Esophagus muscularis mucosa (tissue), 4 donors: ENCODE measurements around the gene LRMDA. TPM values are rescaled to one million over a fixed set of nuclear protein-coding genes. Genes with fewer than 3 reads are reported as not detected.

ENCODE experiments used
- DNase-seq: peaks from one replicate; pipeline ENCODE4 v3.0.0-alpha.2; 2017; ENCODE audit errors: extremely low spot score
- H3K27ac ChIP-seq, 4 donors: fragments of 200-600 bp; sonication (generic); replicated peaks in 1 of 4; 1 replicate in 3 of 4; 2 replicates in 1 of 4; pipeline ENCODE4 v1.5.1; 2016 to 2019; ENCODE audit warnings: mild to moderate bottlenecking in 1 of 4
- H3K27me3 ChIP-seq, 4 donors: fragments of 200-600 bp; sonication (generic); one replicate each; pipeline versions ENCODE4 v1.5.1 to v1.6.0; 2016 to 2019
- H3K36me3 ChIP-seq, 4 donors: fragments of 200-600 bp; sonication (generic); one replicate each; pipeline ENCODE4 v1.5.1; 2016 to 2019
- H3K4me1 ChIP-seq, 4 donors: fragments of 200-600 bp; sonication (generic); one replicate each; pipeline ENCODE4 v1.5.1; 2016 to 2019
- H3K4me3 ChIP-seq, 4 donors: fragments of 200-600 bp; sonication (generic); 1 replicate in 2 of 4; 2 replicates in 2 of 4; pipeline ENCODE4 v1.5.1; 2016 to 2019; ENCODE audit warnings: mild to moderate bottlenecking in 4 of 4, moderate library complexity in 1 of 4
- H3K9me3 ChIP-seq, 4 donors: fragments of 200-600 bp; sonication (generic); 1 replicate in 3 of 4; 2 replicates in 1 of 4; pipeline ENCODE4 v1.5.1; 2016 to 2019
- CTCF ChIP-seq, 3 experiments: fragments of 200-600 bp in 2 of 3; fragments of 450-650 bp in 1 of 3; sonication (generic) in 2 of 3; IDR thresholded peaks; one replicate each; pipeline ENCODE4 v1.5.1; 2017 to 2019; ENCODE audit warnings: antibody characterized with exemption in 3 of 3, mild to moderate bottlenecking in 2 of 3, moderate library complexity in 1 of 3
- EP300 ChIP-seq: sonication (generic); formaldehyde crosslinking; IDR thresholded peaks from one replicate; pipeline ENCODE4 v1.6.1; 2017; ENCODE audit warnings: antibody characterized with exemption
- POLR2A ChIP-seq: fragments of 450-650 bp; IDR thresholded peaks from one replicate; pipeline ENCODE4 v1.6.1; 2017; ENCODE audit warnings: antibody characterized with exemption, moderate library complexity, mild to moderate bottlenecking, low read depth
- POLR2AphosphoS5 ChIP-seq, 2 donors: sonication (generic); formaldehyde crosslinking; IDR thresholded peaks; one replicate each; pipeline ENCODE4 v1.6.1; 2017; ENCODE audit warnings: antibody characterized with exemption in 2 of 2
- WGBS: methylation state at CpG from one replicate; pipeline ENCODE4 v1.1.5; 2018; 5-methylcytosine and 5-hydroxymethylcytosine counted together
- intact Hi-C: fragments of 100-400 bp; cut with DNase I; formaldehyde crosslinking; loops from one replicate; pipeline ENCODE4 v1.15.1; 2023
- total RNA-seq, 4 donors: library from RNA; depleted of rRNA; stranded (reverse); fragments of >200 nt; gene quantifications; one replicate each; pipeline versions ENCODE4 v1.1.0 to v1.2.1, GENCODE V29; 2016

Gene LRMDA
- total RNA-seq, 4 donors from 2014 or later = 14.3 to 34.9 (median 26.5) TPM

- H3K4me1 ChIP-seq = peaks cover 0 to 11% (median 3%) of the 10 kb centered on the region in 4 donors
- no peak overlapping the region for H3K4me3 ChIP-seq
- intact Hi-C loops = no loop called here
- TF ChIP-seq POLR2AphosphoS5 (IDR thresholded peaks at IDR 0.05) (no peak), EP300 (no peak), CTCF (IDR thresholded peaks at IDR 0.05) (no peak), POLR2A (no peak)
- DNase-seq = peak; percentile 10
- WGBS = 58% methylated on average over 2 of the region's 2 CpGs
- H3K36me3 ChIP-seq = no peaks in the 10 kb centered on the region
- H3K9me3 ChIP-seq = no peaks in the 10 kb centered on the region
- H3K27ac ChIP-seq = no peak overlapping the region
- H3K27me3 ChIP-seq = no peaks in the 10 kb centered on the region
These were observed 800.0 kb downstream of the LRMDA start for GRCh38 chr10:76231286-76231934.

- H3K9me3 ChIP-seq = no peaks in the 10 kb centered on the region
- TF ChIP-seq CTCF (IDR thresholded peaks at IDR 0.05) (no peak), POLR2A (no peak), EP300 (no peak), POLR2AphosphoS5 (IDR thresholded peaks at IDR 0.05) (no peak)
- no peak for DNase-seq
- H3K36me3 ChIP-seq = no peaks in the 10 kb centered on the region
- no peak overlapping the region for H3K4me3 ChIP-seq
- peaks cover 0 to 11% (median 3%) of the 10 kb centered on the region in 4 donors for H3K4me1 ChIP-seq
- no peaks in the 10 kb centered on the region for H3K27me3 ChIP-seq
- 95% methylated on average over 4 of the region's 4 CpGs for WGBS
- H3K27ac ChIP-seq = no peak overlapping the region
- intact Hi-C loops = no loop called here
These were observed 803.2 kb downstream of the LRMDA start for GRCh38 chr10:76234499-76235226.

- 76% methylated on average over 2 of the region's 2 CpGs for WGBS
- no peak overlapping the region for H3K4me3 ChIP-seq
- H3K9me3 ChIP-seq = no peaks in the 10 kb centered on the region
- no peak for DNase-seq
- TF ChIP-seq POLR2AphosphoS5 (IDR thresholded peaks at IDR 0.05) (no peak), CTCF (IDR thresholded peaks at IDR 0.05) (no peak), POLR2A (no peak), EP300 (no peak)
- intact Hi-C loops = no loop called here
- no peaks in the 10 kb centered on the region for H3K27me3 ChIP-seq
- no peaks in the 10 kb centered on the region for H3K36me3 ChIP-seq
- no peak overlapping the region for H3K27ac ChIP-seq
- peaks cover 0 to under 1% (median 0%) of the 10 kb centered on the region in 4 donors for H3K4me1 ChIP-seq
These were observed 804.9 kb downstream of the LRMDA start for GRCh38 chr10:76236356-76236755.

- TF ChIP-seq EP300 (no peak), CTCF (IDR thresholded peaks at IDR 0.05) (no peak), POLR2AphosphoS5 (IDR thresholded peaks at IDR 0.05) (no peak), POLR2A (no peak)
These were observed 811.5 kb downstream of the LRMDA start for GRCh38 chr10:76242956-76243355.

More at GRCh38 chr10:76242956-76243355, 811.5 kb downstream of the LRMDA start:
- intact Hi-C loops = no loop called here
- Histone ChIP-seq H3K4me3 (no peak overlapping the region), H3K27me3 (no peaks in the 10 kb centered on the region), H3K36me3 (no peaks in the 10 kb centered on the region), H3K4me1 (peaks cover 0 to 38% (median 28%) of the 10 kb centered on the region in 4 donors), H3K27ac (peak overlapping the region in 1 of 4 donors; percentile 37), H3K9me3 (no peaks in the 10 kb centered on the region)
- WGBS = 46% methylated on average over 8 of the region's 8 CpGs
- no peak for DNase-seq
